GM21786 (cell line): Measurements from ENCODE around the gene HARBI1.
"Not testable (repeated sequence)": the region's sequence is repeated elsewhere in the genome, so short reads cannot be mapped to it uniquely, and the experiment has no call there.

ENCODE experiments used
- ATAC-seq: cut with Tn5 transposase; IDR thresholded peaks from one replicate; pipeline ENCODE4 v1.9.1; 2021; ENCODE audit not compliant: unreplicated experiment

HARBI1 gene

DNA sequence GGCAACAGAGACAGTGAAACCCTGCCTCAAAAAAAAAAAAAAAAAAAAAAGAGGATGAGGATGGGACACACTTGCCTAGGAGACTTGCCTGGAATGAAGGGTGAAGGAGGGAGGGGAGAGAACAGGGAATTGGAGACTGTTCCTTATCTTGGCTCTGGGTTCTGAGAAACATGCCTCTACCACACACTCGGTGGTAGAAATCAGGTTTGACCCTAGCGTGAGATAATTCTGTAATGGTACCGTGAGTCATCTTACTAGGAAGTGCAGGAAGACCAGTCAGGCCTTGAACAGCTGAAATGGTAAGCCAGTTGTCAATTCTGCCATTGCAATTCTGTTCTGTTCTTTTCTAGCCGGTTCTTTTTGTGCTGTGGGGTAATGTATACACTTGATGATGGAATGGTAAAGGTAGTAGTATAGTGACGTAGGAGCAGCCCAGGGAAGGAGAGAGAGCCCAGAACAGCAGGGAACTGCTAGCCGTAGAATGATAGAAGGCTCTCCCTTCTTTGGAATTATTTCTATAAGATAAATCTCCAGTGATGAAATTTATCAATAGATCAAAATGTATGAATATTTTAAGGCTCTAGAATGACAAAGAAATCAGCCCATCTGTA lies 19.3 kb downstream of the HARBI1 start:
- ATAC-seq: no peak

DNA sequence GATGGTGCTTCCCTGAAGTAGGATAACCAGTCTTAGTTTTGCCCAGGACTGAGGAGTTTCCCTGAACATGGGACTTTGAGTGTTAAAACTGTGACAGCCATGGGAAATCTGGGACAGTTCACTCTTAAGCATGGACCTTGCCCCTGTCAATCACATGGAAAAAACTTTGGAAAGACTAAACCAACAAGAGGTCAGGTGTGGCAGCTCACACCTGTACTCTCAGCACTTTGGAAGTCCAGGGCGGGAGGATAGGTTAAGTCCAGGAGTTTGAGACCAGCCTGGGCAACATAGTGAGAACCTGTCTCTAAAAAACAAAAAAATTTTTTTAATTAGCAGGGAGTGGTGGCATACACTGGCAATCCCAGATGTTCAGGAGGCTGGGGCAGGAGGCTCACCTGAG lies 19.9 kb downstream of the HARBI1 start:
- no peak for ATAC-seq

DNA sequence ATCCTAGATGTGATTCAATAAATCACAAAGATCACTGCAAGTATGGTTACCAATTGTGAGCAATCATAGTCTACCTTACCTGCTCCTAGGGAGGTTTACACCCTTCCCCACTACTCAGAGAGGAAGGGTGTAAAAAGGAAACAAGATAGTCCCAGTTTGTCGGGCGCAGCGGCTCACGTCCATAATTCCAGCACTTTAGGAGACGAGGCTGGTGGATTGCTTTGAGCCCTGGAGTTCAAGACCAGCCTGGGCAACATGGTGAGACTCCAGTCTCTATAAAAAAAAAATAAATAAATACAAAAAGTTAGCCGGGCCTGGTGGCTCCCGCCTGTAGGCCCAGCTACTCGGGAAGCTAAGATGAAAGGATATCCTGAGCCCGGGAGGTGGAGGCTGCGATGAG lies 22.2 kb downstream of the HARBI1 start:
- no peak for ATAC-seq

DNA sequence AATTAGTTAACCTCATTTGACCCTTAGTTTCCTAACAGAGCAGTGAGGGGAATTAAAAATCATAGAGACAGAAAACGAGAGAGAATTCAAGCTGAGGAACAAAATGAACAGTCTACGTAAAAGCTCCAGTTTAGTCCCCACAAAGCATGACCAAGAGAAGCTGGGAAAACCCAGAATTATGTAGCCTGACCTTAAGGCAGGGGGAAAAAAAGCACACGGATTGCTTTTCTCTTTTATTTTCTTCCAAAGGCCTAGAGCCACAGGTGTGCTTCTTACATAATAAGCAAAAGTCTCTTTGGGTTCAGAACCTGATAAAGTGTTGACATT lies 22.7 kb downstream of the HARBI1 start:
- no peak for ATAC-seq

DNA sequence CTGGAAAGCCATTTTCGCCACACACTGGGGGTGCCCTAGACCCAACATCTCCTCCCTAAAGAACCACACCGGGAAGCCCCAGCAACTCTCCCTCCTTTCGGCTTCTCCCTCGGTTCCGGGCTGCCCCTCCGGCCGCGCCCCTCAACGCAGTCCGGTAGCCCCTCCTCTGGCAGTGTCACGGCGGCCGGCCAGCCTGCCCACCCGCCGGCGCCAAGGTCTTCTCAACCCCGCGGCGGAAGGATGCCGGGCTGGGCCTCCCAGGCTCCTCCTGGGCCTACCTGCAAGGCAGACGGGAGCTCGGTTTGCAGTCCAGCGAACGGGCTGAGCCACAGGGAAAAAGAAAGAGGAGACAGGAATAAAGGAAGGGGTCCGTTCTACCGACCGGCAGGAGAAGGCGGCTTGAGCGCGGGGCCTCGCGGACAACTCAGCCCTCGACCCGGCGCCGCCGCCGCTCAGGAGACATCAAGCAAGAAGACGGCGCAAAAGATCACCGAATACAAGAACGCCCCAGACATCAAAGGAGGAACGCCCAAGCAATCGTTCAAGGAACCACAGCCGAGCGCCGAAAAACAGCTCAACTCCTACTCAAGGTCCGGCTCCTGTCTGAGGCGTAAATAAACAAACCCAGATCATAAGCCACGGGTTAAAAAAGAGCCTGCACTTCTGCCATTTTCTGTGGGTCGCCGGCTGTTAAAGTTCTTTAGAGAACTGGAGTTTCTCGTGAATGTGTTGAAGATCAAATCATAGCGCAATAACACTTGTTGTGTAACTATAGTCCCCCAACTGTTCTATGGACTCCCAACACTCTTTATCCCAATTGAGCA lies 23.3 kb downstream of the HARBI1 start, which contains the start of gene AMBRA1:
Gene AMBRA1, minus strand, starts transcription at position 474 of the 824 bp plus-strand sequence. CDS start 45,643 bp downstream, outside the sequence.
- peak; percentile 83 for ATAC-seq

DNA sequence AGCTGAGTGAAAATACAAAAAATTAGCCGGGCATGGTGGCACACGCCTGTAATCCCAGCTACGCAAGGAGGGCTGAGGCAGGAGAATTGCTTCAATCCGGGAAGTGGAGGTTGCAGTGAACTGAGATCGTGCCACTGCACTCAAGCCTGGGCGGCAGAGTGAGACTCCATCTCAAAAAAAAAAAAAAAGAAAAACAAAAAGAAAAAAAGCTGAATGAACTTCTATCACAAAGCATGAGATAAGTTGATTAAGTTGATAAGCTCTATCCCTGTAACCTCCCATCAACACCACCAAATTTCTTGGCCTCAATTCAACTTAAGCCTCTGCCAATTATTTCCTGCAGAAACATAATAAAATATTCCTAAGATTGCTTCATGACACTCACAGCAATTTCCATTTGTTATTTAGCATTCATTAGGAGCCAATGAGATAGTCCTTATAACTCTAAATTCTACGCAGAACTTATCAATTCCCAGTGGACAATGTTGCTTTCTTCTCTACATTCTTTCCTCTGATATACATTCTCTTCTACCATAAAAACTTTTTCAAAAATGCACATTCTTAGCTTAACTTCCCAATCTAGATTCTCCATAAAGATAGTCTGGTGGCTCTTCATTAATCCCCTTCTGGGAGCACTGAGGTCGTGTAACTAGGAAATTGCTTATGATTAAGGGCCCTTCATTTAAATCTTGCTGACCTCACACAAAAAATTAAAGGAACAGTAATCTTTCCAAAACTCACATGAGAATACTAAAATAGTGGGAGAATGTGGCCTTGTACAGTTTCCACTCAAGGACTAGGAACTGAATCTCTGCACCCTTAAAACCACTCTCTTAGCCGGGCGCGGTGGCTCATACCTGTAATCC lies 26.1 kb downstream of the HARBI1 start:
- no peak for ATAC-seq

DNA sequence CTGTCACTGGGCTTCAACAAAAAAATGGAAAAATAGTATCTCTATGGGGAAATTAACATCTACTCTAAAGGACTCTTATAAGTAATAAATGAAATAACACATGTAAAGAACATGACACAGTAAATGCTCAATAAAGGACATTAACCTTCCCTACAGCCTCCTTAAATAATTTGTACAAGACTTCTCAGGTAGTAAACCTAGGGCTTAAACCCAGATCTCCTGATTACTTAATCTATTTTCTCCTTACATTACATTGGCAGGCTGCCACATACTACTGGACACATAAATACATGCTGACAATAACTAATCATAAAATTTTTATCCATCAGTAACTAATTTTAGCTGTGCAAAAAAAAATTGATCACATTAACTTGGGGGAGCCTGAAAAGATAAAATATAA lies 28.1 kb downstream of the HARBI1 start:
- ATAC-seq: no peak

DNA sequence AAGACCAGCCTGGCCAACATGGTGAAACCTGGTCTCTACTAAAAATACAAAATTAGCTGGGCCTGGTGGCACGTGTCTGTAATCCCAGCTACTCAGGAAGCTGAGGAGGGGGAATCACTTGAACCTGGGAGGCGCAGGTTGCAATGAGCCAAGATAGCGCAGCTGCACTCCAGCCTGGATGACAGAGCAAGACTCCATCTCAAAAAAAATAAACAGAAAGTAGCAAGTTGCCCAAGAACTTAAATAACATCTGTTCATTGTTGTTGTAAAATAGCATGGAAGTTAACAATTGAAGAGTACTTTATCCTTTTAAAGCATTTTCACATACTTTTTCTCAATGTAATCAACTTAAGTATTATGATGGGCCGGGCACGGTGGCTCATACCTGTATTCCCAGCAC lies 28.9 kb downstream of the HARBI1 start:
- no peak for ATAC-seq

DNA sequence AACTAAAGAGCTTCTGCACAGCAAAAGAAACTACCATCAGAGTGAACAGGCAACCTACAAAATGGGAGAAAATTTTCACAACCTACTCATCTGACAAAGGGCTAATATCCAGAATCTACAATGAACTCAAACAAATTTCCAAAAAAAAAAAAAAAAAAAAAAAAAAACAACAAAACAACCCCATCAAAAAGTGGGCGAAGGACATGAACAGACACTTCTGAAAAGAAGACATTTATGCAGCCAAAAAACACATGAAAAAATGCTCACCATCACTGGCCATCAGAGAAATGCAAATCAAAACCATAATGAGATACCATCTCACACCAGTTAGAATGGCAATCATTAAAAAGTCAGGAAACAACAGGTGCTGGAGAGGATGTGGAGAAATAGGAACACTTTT lies 33.5 kb downstream of the HARBI1 start:
- ATAC-seq: not testable (repeated sequence)

DNA sequence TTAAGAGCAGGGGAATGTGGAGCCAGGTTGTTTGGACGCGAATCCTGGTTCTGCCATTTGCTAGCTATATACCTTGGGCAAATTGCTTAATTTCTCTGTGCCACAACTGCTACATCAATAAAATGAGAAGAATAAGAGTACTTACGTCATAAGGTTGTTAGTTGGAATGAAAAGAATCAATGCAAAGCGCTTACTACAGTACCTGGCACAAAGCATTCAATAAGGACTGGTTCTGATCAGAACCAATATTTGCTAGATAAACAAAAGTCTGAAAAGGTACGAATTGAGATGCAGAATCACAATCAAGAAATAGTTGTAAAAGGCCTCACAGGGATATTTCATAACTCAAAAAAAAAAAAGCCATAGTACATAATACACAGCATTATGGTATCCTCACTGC lies 34.4 kb downstream of the HARBI1 start:
- ATAC-seq: no peak

DNA sequence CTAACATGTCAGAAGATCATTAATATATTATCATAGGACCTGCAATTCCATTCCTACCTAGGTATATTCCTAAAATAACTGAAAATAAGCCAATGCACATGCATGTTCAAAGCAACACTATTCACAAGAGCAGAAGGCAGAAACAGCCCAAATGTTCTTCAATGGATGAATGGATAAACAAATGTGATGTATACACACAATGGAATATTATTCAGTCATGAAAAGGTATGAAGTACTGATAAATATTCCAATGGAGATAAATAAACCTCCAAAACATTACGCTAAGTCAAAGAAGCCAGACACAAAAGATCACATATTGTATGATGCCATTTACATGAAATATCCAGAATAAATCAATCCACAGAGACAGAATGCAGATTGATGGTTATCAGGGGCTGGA lies 40.0 kb downstream of the HARBI1 start:
- no peak for ATAC-seq

DNA sequence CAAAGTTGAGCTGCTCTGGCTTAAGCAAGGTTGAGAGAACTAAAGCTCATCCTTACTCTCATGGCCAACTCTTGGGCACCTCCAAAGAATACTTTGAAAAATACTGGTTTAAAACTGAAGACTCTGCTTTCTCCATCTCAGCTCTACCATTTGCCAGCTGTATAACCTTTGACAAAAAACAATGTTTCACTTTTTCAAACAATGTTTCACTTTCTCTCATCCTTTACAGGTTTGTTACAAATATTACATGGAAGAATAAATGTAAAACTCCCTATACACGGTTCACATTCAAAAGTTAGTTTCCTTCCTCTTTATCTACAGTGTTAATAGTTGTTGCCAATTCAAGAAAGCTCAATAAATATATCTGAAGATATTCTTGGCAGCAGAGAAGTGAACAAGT lies 42.4 kb downstream of the HARBI1 start:
- ATAC-seq: no peak

DNA sequence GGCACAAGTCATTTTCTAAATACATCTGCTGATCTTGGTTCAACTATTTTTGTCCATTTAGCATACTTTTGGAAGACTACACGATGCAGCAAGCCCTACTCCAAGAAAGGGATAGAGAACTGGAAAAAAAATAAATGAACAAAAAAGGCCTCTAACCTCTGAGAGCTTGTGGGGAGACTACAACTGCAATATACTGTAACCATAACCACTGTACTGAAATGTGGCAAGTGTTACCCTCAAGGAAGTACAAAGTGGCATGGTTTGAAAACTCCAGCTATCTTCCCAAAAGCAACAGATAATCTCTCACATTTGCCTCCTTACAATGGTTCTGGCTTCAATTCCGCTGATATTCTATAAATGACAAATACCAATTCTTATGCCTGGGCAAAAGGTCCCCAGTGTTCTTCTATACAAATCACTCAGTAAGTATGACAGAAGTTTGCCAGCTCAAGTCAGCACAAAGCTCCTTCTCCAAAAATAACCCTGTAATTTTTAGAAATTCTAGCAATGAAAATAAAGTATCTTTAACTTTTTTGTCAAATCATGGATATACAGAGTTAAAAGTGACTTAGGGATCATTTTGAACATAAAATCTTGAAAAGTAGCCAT lies 46.1 kb downstream of the HARBI1 start:
- ATAC-seq: no peak

DNA sequence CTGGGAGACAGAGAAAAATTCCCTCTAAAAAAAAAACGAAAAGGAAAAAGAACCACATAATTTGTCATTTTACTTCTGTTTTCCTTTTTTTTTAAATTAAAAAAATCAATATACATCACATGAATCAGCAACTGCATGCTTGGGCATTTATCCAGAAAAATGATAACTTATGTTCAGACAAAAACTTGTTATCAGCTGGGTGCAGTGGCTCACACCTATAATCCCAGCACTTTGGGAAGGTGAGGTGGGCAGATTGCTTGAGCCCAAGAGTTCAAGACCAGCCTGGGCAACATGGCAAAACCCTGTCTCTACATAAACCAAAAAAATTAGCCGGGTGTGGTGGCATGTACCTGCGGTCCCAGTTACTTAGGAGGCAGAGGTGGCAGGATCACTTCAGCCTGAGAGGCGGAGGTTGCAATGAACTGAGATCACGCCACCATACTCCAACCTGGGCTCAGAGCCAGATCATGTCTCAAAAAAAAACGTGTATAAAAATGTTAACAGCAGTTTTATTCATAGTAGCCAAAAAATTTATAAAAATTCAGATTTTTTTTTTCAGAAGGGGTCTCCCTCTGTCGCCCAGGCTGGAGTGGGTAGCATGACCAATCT lies 51.7 kb downstream of the HARBI1 start:
- no peak for ATAC-seq

DNA sequence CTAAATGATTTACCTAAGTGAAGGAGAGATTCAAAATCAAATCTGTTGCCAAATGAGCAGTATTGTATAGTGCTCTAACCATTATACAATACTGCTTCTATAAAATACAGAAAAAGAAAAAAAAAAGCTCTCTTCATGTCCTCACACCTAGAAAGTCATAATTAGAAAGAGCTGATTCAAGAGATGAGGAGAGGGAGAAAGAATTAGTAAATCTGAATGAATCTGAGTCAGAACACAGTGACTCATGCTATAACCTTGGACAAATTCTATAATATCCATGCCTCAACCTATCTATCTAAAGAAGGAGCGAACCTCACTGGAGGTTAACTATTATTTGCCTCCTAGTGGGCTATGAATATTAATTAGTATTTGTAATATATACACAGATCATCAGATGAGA lies 52.6 kb downstream of the HARBI1 start:
- no peak for ATAC-seq

DNA sequence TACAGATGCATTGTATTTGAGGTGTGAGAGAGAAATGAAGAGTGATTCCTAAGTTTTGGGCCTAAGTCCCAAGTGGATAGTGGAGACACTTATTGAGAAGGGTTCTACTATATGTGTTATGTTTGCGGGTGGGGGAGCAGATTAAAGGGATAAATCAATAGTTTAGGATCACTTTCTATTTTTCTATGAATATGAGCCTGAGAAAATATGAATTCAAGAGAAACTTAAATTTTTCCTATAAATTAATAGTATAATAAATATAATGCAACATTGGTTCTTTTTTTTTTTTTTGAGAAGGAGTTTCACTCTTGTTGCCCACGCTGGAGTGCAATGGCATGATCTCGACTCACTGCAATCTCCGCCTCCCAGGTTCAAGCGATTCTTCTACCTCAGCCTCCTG lies 54.5 kb downstream of the HARBI1 start:
- ATAC-seq: no peak

DNA sequence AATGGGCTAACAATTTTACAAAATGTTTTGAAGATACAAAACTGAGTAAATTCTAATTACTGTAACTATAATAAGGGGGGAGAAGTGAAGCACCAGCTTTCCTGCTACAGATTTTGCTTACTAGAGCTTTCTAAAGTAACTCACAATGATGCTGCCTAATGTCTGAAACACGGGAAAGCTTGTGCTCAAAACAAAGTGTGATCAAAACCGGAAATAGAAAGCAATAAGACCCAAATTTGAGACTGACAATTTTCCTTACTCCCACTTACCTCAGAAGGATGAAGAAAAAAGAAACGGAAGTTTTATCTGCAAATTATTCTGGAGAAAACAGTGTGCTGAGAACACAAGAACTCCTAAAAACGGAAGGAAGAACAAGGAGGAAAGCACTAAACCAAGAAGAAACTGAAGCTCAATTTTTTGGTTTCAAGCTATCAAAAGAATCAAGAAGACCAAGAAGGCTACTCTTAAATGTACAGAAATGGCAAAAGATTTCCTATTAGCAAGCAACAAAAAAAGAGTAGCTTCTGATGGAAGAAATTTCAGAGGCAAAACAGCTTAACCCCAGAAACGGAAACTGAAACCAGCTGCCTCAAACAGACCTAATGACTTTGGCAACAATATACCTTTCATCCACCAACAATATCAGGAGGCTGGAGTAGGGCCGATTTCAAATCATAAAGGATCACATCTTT lies 56.6 kb downstream of the HARBI1 start:
- no peak for ATAC-seq

DNA sequence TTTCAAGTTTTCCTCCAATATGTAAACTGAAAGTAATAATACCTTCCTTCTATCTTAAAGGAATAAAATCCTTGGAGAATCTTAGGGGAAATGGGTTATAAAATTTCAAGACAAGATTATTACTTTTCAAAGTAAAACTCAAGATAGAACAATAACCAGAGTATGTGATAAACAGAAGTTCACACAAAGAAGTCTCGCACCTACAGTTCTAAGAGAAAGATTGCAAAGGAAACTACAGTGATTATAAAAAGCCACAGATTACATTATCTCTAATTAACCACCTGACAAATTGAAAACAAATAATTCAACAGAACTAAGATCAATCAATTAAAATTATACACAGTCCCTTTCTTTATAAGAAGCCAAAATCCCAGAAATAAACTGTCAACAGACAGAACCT lies 57.2 kb downstream of the HARBI1 start:
- no peak for ATAC-seq

DNA sequence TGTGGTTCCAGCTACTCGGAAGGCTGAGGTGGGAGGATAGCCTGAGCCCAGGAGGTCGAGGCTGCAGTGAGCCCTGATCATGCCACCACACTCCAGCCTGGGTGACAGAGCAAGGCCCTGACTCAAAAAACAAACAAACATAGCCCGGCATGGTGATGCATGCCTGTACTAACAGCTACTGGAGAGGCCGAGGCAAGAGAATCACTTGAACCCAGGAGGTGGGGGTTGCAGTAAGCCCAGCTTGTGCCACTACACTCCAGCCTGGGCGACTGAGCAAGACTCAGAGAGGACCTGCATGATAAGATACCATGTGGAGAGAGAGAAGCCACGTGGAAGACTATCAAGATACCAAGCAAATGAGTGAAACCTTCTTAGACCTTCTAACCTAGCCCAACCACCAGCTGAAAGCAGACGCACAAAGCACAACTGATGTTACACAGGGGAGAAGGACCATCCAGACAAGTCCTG lies 59.3 kb downstream of the HARBI1 start:
- no peak for ATAC-seq
